ENCODE results near the gene GPR155.

Gene GPR155

GRCh38 chr2:174527101-174527721, 40.4 kb upstream of the GPR155 start:
- no peak for TF ChIP-seq TEAD4 (IDR thresholded peaks at IDR 0.05)
- TF ChIP-seq EP300 (IDR thresholded peaks at IDR 0.05; ENCODE audit: borderline replicate concordance) = no peak
- no peak for TF ChIP-seq CEBPB (IDR thresholded peaks at IDR 0.05)
- no peak for TF ChIP-seq FOXM1 (IDR thresholded peaks at IDR 0.05; ENCODE audit: borderline replicate concordance, low read depth)
- no peak for TF ChIP-seq YY1 (IDR thresholded peaks at IDR 0.05; ENCODE audit: low read depth)
- no peak for TF ChIP-seq MAX (IDR thresholded peaks at IDR 0.05)
- TF ChIP-seq ZBTB7A (IDR thresholded peaks at IDR 0.05; ENCODE audit: low read depth) = no peak
- TF ChIP-seq CREB1 (IDR thresholded peaks at IDR 0.05; ENCODE audit: low read depth) = no peak
- no peak for TF ChIP-seq REST (IDR thresholded peaks at IDR 0.05; ENCODE audit: low read depth)
- TF ChIP-seq TAF1 (IDR thresholded peaks at IDR 0.05; ENCODE audit: low read depth) = no peak
- TF ChIP-seq TCF12 (IDR thresholded peaks at IDR 0.05; ENCODE audit: low read depth) = no peak
- TF ChIP-seq NFIC (IDR thresholded peaks at IDR 0.05) = no peak
- no peak for TF ChIP-seq RAD21 (IDR thresholded peaks at IDR 0.05; ENCODE audit: low read depth)

- no peak for TF ChIP-seq YY1 (IDR thresholded peaks at IDR 0.05; ENCODE audit: low read depth)
- TF ChIP-seq EGR1 (IDR thresholded peaks at IDR 0.05) = no peak
- TF ChIP-seq CREB1 (IDR thresholded peaks at IDR 0.05; ENCODE audit: low read depth) = no peak
- TF ChIP-seq FOXM1 (IDR thresholded peaks at IDR 0.05; ENCODE audit: borderline replicate concordance, low read depth) = no peak
- no peak for TF ChIP-seq CEBPB (IDR thresholded peaks at IDR 0.05)
- TF ChIP-seq RAD21 (IDR thresholded peaks at IDR 0.05; ENCODE audit: low read depth) = no peak
- TF ChIP-seq USF1 (IDR thresholded peaks at IDR 0.05) = no peak
- TF ChIP-seq MAX (IDR thresholded peaks at IDR 0.05) = no peak
- TF ChIP-seq NFIC (IDR thresholded peaks at IDR 0.05) = no peak
- no peak for TF ChIP-seq REST (IDR thresholded peaks at IDR 0.05; ENCODE audit: low read depth)
- no peak for TF ChIP-seq TCF12 (IDR thresholded peaks at IDR 0.05; ENCODE audit: low read depth)
- TF ChIP-seq TAF1 (IDR thresholded peaks at IDR 0.05; ENCODE audit: low read depth) = no peak
These were observed 37.7 kb upstream of the GPR155 start for GRCh38 chr2:174524527-174524926.

- TF ChIP-seq TAF1 (IDR thresholded peaks at IDR 0.05; ENCODE audit: low read depth) = no peak
- no peak for TF ChIP-seq CREB1 (IDR thresholded peaks at IDR 0.05; ENCODE audit: low read depth)
- no peak for TF ChIP-seq MAX (IDR thresholded peaks at IDR 0.05)
- no peak for TF ChIP-seq TCF12 (IDR thresholded peaks at IDR 0.05; ENCODE audit: low read depth)
- TF ChIP-seq FOXM1 (IDR thresholded peaks at IDR 0.05; ENCODE audit: borderline replicate concordance, low read depth) = no peak
- TF ChIP-seq RAD21 (IDR thresholded peaks at IDR 0.05; ENCODE audit: low read depth) = peak; percentile 40; the same call in 1 of the 2 replicates
- no peak for TF ChIP-seq TEAD4 (IDR thresholded peaks at IDR 0.05)
- no peak for TF ChIP-seq CEBPB (IDR thresholded peaks at IDR 0.05)
These were observed 35.7 kb upstream of the GPR155 start for GRCh38 chr2:174522553-174522952.

GRCh38 chr2:174518395-174518794, 31.6 kb upstream of the GPR155 start:
- TF ChIP-seq YY1 (IDR thresholded peaks at IDR 0.05; ENCODE audit: low read depth) = no peak

- TF ChIP-seq USF1 (IDR thresholded peaks at IDR 0.05) = no peak
- no peak for TF ChIP-seq YY1 (IDR thresholded peaks at IDR 0.05; ENCODE audit: low read depth)
- TF ChIP-seq MAX (IDR thresholded peaks at IDR 0.05) = no peak
- TF ChIP-seq RAD21 (IDR thresholded peaks at IDR 0.05; ENCODE audit: low read depth) = no peak
- no peak for TF ChIP-seq CREB1 (IDR thresholded peaks at IDR 0.05; ENCODE audit: low read depth)
- TF ChIP-seq TCF12 (IDR thresholded peaks at IDR 0.05; ENCODE audit: low read depth) = no peak
- no peak for TF ChIP-seq ZBTB7A (IDR thresholded peaks at IDR 0.05; ENCODE audit: low read depth)
- no peak for TF ChIP-seq TEAD4 (IDR thresholded peaks at IDR 0.05)
- no peak for TF ChIP-seq REST (IDR thresholded peaks at IDR 0.05; ENCODE audit: low read depth)
- TF ChIP-seq TAF1 (IDR thresholded peaks at IDR 0.05; ENCODE audit: low read depth) = no peak
These were observed 29.9 kb upstream of the GPR155 start for GRCh38 chr2:174516501-174517378.

Data from Ishikawa (cell line).